ENCODE results near the gene SGCA.

Gene SGCA

GRCh38 chr17:50168319-50168718 is 2.5 kb downstream of the SGCA start:
- no peak for DNase-seq

- DNase-seq = no peak
These were observed 3.4 kb downstream of the SGCA start for GRCh38 chr17:50169121-50169764.

- no peak for DNase-seq
These were observed 4.2 kb downstream of the SGCA start for GRCh38 chr17:50169881-50170459.

GRCh38 chr17:50170662-50171370 is 5.0 kb downstream of the SGCA start:
- DNase-seq = no peak

GRCh38 chr17:50171371-50172071 is 5.7 kb downstream of the SGCA start:
- no peak for DNase-seq

- no peak for DNase-seq
These were observed 6.3 kb downstream of the SGCA start for GRCh38 chr17:50172130-50172529.

GRCh38 chr17:50172936-50173334 is 7.1 kb downstream of the SGCA start:
- no peak for DNase-seq

- no peak for DNase-seq
These were observed 7.6 kb downstream of the SGCA start for GRCh38 chr17:50173335-50173941.

GRCh38 chr17:50174444-50174843 is 8.6 kb downstream of the SGCA start:
- DNase-seq = no peak

GRCh38 chr17:50175035-50175807 is 9.4 kb downstream of the SGCA start:
- no peak for DNase-seq

GRCh38 chr17:50176559-50177357 is 11.0 kb downstream of the SGCA start:
- no peak for DNase-seq

GRCh38 chr17:50177476-50177875 is 11.7 kb downstream of the SGCA start:
- no peak for DNase-seq

- no peak for DNase-seq
These were observed 12.4 kb downstream of the SGCA start for GRCh38 chr17:50177983-50178834.

GRCh38 chr17:50180111-50180510 is 14.3 kb downstream of the SGCA start:
- DNase-seq = no peak

GRCh38 chr17:50180620-50181019 is 14.8 kb downstream of the SGCA start:
- DNase-seq = no peak

GRCh38 chr17:50181144-50181543 is 15.3 kb downstream of the SGCA start:
- no peak for DNase-seq

- no peak for DNase-seq
These were observed 16.1 kb downstream of the SGCA start for GRCh38 chr17:50181591-50182560.

- no peak for DNase-seq
These were observed 17.1 kb downstream of the SGCA start for GRCh38 chr17:50182783-50183420.
